GM15510 (cell line): ENCODE data around the gene FBN1.

Experiments
- POLR2A ChIP-seq: IDR thresholded peaks from 3 replicates; pipeline ENCODE4 v1.6.1; 2011; ENCODE audit warnings: borderline replicate concordance; ENCODE audit not compliant: insufficient read length; ENCODE audit errors: extremely low read depth

FBN1 gene

GRCh38 chr15:48566668-48567067 is 78.8 kb downstream of the FBN1 start:
- TF ChIP-seq POLR2A = no peak

DNA sequence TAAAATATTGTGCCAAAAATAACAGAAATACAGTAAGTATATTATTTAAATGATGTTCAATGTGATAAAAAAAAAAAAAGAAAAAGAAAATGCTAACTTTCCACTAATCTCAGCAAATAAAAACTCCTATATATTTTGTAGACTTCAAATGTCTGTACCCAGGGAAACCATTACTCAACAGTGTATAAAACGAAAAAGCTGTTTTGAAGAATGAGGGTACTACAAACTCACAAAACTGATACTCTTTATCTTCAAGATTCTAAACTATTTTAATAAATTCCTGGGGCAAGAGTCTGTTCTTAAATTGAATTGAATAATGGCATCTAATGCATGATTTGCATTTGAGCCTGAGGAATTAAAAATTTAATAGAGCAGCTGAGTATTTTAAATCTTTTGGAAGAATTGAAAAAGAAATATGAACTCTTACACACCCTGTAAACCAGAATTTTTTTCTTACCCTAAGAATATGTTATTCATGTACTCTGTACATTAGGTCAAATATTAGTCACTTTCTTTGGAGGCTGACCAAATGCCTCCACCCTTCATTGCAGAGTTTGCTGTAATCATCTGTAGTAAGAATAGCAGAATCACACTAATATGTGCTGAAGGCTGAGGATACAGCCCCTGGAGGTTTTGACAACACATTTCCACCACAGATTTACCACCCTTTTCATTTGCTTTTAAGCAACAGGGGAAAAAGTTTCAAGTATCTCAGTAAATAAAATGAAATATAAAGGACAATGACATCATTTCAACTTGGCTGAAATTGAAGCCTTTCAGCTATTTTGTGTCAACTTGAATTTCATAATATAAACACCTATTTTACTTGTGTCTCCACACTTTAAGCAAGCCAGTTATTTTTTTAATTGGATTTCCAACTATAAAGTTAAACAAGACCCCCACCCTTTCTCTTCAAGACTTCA is 79.7 kb downstream of the FBN1 start:
- TF ChIP-seq POLR2A = no peak

DNA sequence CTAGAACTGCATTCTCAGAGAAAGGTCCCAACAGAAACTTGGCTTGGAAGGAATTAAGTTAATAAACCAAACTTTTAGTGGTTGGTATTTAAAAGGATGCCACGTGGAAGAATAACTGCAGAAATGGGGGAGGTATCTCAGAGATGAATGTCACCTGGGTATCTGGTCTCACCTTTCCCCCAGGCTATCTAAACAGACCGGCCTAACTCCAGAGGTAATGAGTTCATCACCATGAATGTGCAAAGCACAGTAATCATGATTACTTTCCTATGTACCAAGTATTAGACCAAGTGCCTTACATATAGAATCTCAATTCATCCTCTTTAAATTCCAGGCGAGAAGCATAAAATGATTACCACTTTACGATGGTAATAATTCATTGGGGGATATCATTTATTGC is 80.8 kb downstream of the FBN1 start:
- TF ChIP-seq POLR2A = no peak

GRCh38 chr15:48563934-48564333 is 81.6 kb downstream of the FBN1 start:
- no peak for TF ChIP-seq POLR2A

GRCh38 chr15:48560321-48561051 is 85.0 kb downstream of the FBN1 start:
- TF ChIP-seq POLR2A = no peak

- TF ChIP-seq POLR2A = no peak
Observed at GRCh38 chr15:48559285-48559684, 86.2 kb downstream of the FBN1 start.

GRCh38 chr15:48558226-48558625 is 87.3 kb downstream of the FBN1 start:
- TF ChIP-seq POLR2A = no peak

- no peak for TF ChIP-seq POLR2A
Observed at GRCh38 chr15:48557335-48557734, 88.2 kb downstream of the FBN1 start.

GRCh38 chr15:48556159-48556897 is 89.2 kb downstream of the FBN1 start:
- no peak for TF ChIP-seq POLR2A

DNA sequence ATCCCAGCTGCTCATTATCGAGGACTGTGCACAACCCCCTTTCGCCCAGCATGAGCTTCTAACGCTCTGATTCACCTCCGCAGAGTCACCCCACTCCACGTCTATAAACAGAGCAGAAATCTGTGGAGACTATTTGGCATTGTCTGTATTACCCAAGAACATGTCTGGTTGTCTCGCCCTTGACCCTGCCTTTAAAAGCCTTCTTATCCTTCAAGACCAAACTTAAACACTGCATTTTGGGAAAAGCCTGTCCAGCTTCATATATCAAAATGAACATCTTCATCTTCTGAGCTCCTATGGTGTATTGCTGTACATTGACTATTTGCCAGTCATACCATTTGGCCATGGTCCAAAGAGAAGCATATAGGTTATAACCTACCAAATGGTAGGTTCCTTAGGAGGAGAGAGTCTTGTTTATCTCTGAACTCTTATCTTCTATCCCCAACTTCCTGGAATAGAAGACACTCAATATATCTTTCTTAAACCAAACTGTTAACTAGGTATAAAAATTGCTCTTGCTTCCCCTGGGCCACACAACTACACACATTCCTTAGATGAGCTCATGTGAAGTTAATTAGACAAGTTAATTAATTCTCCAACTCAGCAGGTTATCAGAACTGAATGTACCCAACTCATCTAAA is 90.1 kb downstream of the FBN1 start:
- TF ChIP-seq POLR2A = no peak

- no peak for TF ChIP-seq POLR2A
Observed at GRCh38 chr15:48554112-48554511, 91.4 kb downstream of the FBN1 start.

- no peak for TF ChIP-seq POLR2A
Observed at GRCh38 chr15:48553559-48553958, 92.0 kb downstream of the FBN1 start.

- no peak for TF ChIP-seq POLR2A
Observed at GRCh38 chr15:48550822-48551525, 94.5 kb downstream of the FBN1 start.

DNA sequence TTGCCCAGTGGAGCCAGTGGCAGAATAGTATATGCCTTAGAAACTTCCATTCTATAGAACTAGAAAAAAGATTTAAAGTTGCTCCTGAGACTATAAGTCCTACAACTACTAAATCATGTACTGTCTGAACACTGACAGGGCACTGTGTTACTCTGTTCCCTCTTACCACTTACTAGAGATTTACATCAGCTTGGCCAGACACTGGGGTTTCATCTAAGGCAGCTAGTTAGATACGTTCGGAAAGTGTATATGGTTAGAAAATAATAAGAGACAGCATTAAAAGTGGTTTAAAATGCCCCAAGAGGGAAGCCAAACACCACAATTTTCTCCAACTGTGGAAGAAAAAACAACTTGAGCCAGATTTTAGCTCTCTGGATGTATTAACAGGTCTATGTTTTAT is 97.1 kb downstream of the FBN1 start:
- no peak for TF ChIP-seq POLR2A

GRCh38 chr15:48547286-48547685 is 98.2 kb downstream of the FBN1 start:
- TF ChIP-seq POLR2A = no peak

GRCh38 chr15:48546296-48546695 is 99.2 kb downstream of the FBN1 start:
- TF ChIP-seq POLR2A = no peak
